GM10847 (cell line): ENCODE data around the gene C1orf159.

ENCODE experiments used
- POLR2A ChIP-seq: IDR thresholded peaks from 2 replicates; pipeline ENCODE4 v1.6.1; 2011; ENCODE audit not compliant: insufficient read length; ENCODE audit errors: extremely low read depth

C1orf159 gene

GRCh38 chr1:1085171-1085841 lies 30.6 kb downstream of the C1orf159 start:
- TF ChIP-seq POLR2A = no peak

DNA sequence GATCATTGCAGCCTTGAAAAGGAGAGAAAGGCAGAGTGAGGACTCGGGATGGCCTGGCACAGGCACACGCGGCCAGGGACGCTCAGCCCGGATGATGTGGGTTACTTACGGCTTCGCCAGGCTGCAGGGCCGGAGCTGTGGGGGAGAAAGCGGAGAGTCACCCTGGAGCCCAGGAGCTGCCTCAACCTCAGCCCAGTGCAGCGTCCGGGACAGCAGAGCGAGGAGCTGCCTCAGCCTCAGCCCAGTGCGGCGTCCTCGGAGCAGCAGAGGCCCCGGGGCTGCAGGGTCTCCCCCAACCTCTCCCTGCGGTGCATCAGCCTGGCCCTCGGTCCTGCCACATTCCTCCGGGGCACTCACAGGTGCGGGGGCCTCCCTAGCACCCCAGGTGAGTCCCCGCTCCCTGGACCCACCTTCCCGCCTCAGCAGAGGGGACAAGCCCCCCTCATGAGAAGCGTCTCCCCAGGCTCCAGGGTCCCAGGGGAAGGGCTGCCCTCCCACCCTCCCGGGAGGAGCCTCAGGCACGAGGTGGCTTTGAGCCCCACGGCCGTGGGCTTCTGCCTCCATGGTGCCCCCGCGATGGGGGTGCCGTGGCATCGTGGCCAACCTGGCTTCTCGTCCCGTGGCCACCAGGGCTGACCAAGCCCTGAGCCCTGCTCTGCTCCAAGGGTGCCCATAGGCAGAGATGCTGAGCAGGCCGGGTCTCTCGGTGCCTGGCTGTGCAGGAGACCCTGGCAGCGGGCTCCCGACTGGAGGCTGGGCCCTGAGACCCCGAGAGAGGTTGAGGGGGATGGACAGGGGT lies 31.3 kb downstream of the C1orf159 start:
- TF ChIP-seq POLR2A = no peak

DNA sequence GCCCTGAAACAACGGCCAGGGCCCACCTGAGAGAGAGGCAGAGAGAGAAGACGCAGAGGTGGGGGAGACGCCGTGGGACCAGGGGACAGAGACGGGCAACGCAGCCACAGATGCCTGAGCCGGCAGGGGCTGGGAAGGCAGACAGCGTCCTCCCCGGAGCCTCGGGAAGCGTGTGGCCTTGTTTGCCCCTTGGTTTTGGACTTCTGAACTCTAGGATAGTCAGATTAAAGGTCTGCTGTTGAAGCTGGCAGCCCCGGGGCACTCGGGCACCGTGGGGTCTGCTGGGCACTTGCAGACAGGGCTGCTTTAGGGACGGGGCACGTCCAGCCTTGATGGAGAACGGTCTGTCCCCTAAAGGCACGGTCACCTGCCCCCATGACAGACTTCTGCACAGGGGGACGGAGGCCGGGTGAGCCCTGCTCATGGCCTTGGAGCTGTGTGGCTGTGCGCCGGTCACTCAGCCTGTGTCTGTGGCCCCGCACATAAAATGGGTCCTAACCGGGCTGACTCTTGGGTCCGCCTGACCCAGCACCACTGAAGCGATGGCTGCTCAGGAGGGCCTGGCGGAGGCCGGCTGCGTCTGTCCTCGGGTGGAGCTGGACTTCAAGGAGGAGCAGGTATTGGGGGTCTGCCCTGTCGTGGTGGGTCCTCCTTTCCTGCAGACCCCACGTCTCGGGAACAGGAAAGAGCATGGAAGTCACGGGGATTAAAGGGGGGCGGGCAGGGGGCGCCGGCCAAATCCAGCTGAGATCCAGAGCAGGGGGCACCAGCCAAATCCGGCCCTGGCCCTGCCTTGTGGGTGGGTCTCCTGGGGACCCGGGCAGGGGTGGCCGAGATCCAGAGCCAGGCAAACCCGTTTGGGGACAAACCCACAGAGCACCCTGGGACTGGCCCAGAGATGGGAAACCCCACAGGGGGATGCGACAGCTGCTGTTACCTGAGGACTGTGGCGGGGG lies 32.2 kb downstream of the C1orf159 start:
- no peak for TF ChIP-seq POLR2A

DNA sequence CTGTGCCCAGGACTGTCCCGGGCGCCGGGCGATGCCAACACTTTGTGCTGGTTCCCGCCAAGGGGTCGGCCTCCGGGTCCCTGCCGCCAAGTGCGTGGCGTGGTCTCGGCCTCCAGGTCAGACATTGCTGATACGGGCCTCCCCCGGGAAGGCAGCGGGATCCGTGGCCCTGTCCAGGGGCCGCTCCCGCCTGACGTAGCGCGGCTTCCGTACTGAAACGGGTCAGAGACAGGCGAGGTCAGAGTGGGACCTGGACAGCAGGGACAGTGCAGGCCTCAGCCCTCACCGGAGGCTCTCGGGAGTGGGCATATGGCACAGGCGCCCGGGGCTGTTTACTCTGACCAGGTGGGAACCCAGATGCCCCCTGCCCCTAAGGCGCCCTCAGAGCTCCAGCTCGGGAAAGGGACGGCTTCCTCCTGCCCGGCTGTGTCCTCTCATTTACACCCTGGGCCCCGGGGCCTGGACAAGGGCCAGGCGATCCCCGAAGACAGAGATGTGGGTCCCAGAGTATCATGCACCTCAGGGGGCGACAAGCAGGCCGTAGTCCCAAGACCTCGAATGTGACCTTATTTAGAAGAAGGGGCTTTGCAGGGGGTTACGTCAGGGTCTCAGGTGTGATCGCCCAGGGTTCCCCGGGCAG lies 33.0 kb downstream of the C1orf159 start:
- no peak for TF ChIP-seq POLR2A

- TF ChIP-seq POLR2A = no peak
These were observed 33.6 kb downstream of the C1orf159 start for GRCh38 chr1:1082239-1082775.

DNA sequence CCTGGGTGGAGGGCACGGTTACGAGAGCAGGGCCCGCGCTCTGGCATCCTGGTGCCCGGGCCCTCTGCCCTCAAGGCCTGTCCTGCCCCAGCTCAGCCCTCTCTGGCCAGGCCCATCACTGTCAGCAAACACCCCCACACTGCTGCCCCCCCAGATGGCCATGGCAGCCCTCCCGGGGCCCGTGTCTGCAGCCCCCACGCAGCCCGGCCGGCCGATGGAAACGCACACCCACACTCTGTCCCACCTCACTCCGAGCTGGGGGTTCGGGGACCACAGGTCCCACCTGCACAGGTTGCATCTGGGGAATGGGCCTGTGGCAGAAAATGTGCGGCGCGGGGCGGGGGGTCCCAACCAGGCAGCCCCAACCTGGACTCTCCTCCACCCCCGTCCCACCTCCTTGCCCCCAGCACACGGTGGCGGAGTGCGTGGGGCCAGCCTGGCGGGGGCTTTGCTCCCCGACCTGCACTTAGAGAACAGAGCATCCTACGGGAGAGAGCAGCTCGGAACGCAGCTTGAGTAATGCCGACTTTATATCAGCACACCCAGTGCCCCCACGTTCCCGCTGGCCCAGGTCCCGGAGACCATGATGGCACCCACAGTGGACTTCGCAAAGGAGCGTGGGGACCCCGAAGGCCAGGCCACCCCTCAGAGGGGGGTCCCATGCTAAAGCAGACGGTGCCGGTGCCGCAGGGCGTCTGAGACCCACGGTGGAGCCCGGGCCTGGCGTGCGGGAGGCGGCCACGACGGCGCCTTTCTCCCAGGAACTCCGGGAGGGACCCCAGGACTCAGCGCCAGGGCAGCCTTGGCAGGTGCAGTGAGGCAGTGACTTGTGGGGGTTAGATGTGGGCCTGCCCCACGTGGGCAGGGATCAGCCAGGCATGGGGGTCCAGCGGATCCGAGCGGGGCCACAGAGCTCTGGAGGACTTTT lies 34.3 kb downstream of the C1orf159 start:
- TF ChIP-seq POLR2A = no peak

DNA sequence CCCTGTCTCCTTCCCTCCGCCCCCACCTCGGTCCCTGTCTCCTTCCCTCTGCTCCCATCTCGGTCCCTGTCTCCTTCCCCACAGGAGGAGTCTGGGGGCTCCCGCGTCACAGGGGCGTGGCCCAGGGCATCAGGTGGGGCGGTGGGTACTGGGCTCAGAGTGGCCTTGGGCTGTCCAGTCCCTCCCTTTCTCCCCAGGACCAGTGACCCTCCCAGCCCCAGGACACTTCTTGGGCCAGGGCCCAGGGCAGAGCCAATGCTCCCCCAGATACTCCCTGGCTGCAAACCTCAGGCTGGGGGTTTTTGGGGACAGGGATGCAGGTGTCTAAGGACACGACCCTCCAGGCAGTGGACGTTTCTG lies 35.0 kb downstream of the C1orf159 start:
- TF ChIP-seq POLR2A = no peak

DNA sequence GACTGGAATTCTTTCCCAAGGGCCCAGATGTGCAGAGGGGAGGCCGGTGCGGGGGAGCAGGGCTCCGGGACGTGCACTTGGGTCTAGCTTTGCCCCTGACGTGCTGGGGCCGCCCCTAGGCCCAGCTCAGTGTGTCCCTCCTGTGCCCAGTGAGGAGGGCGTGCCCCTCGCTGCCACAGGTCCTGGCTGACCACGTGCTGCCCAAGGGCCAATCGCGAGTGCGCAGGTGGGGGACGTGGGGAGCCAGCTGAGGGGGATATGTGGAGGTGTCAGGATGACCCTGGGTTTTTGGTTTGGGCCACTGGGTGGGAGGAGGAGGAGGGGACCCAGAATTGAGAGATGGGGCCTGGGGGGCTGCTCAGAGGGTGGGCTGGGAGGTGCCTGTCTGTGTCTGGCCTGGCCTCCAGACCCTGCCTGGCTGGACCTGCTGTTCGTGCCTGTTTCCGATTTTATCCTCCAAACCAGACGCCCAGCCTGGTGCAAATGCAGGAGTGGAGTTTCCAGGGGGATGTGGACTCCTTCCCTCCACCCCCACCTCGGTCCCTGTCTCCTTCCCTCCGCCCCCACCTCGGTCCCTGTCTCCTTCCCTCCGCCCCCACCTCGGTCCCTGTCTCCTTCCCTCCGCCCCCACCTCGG lies 35.6 kb downstream of the C1orf159 start:
- no peak for TF ChIP-seq POLR2A

GRCh38 chr1:1079408-1080121 lies 36.3 kb downstream of the C1orf159 start:
- TF ChIP-seq POLR2A = no peak

GRCh38 chr1:1075148-1075935 lies 40.5 kb downstream of the C1orf159 start:
- TF ChIP-seq POLR2A = no peak

DNA sequence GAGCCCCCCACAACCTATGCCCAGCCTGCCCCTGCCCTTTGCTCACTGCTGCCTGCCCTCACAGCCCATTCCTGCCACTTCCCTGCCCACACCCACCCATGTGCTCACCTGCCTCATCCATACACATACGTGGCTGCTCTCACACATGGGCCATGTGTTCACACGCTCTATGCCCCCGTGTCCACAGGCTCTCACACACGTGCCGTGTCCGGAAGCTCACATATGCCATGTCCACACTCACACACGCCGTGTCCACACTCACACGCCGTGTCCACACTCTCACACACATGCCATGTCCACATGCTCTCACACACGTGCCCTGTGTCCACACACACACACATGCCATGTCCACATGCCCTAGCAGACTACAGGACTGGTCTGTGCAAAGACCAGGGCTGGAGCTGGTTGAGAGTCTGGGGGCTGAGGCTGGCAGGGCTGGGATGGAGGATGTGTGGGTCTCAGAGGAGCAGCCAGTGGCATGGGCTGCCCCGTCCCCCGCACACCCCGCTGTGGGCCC lies 41.2 kb downstream of the C1orf159 start:
- no peak for TF ChIP-seq POLR2A
